OCI-LY7 (cell line): ENCODE measurements around the gene PRICKLE2. TPM values are rescaled to one million over a fixed set of nuclear protein-coding genes. Genes with fewer than 3 reads are reported as not detected.

Experiments
- BruUV-seq: library from RNA; stranded (reverse); fragments of 400-500 nt; replicated peaks from 2 replicates; lab custom pipeline; 2021; lab: Mats Ljungman, UMichigan
- CTCF ChIA-PET: fragments of 300-600 bp; sonication (Branson Sonifier 250); formaldehyde crosslinking; loops from one replicate; lab custom pipeline; 2022; ENCODE audit warnings: antibody characterized with exemption; ENCODE audit not compliant: unreplicated experiment; lab: Charles Lee
- POLR2A ChIA-PET: fragments of 300-600 bp; sonication (Branson Sonifier 250); formaldehyde crosslinking; loops from one replicate; lab custom pipeline; 2022; ENCODE audit warnings: antibody characterized with exemption; lab: Charles Lee
- DNase-seq: peaks from one replicate; pipeline ENCODE4 v3.0.0-alpha.2; 2015; ENCODE audit warnings: low spot score
- H2AFZ ChIP-seq: fragments of 200-600 bp; sonication (generic), shearing (Covaris generic); 2 replicates; pipeline ENCODE4 v1.6.1; 2014; ENCODE audit warnings: mild to moderate bottlenecking, antibody characterized with exemption, low read length, moderate library complexity
- H3K27ac ChIP-seq: fragments of 200-600 bp; sonication (generic); 2 replicates; pipeline ENCODE4 v1.5.1; 2014; ENCODE audit warnings: mixed run types, low read depth, mild to moderate bottlenecking, moderate library complexity, low read length, inconsistent platforms; ENCODE audit not compliant: poor library complexity, severe bottlenecking
- H3K36me3 ChIP-seq: fragments of 200-600 bp; sonication (generic); 2 replicates; pipeline ENCODE4 v1.6.1; 2014; ENCODE audit warnings: mild to moderate bottlenecking, antibody characterized with exemption, low read length, moderate library complexity, mixed read lengths; ENCODE audit not compliant: insufficient read depth
- H3K4me1 ChIP-seq: fragments of 200-600 bp; sonication (generic); 2 replicates; pipeline ENCODE4 v1.5.1; 2014; ENCODE audit warnings: mild to moderate bottlenecking, low read length; ENCODE audit not compliant: insufficient read depth, poor library complexity, severe bottlenecking
- H3K4me2 ChIP-seq: fragments of 200-600 bp; sonication (generic); 2 replicates; pipeline ENCODE4 v1.6.1; 2014; ENCODE audit warnings: mild to moderate bottlenecking, low read length
- H3K4me3 ChIP-seq: fragments of 200-600 bp; sonication (generic); 2 replicates; pipeline ENCODE4 v1.5.1; 2014; ENCODE audit warnings: mild to moderate bottlenecking, low read depth, low read length; ENCODE audit not compliant: poor library complexity, severe bottlenecking
- H3K79me2 ChIP-seq: fragments of 200-600 bp; sonication (generic); 2 replicates; pipeline ENCODE4 v1.6.1; 2016; ENCODE audit warnings: low read depth, mild to moderate bottlenecking, low read length, moderate library complexity, mixed read lengths; ENCODE audit not compliant: insufficient read depth
- H3K9me2 ChIP-seq: fragments of 200-600 bp; sonication (generic); 2 replicates; pipeline ENCODE4 v1.6.1; 2016; ENCODE audit warnings: mild to moderate bottlenecking, low read length, mixed read lengths; ENCODE audit not compliant: insufficient read depth
- H3K9me3 ChIP-seq: fragments of 200-600 bp; sonication (generic); 2 replicates; pipeline ENCODE4 v1.6.1; 2014; ENCODE audit warnings: mild to moderate bottlenecking, mixed run types, low read length, mixed read lengths
- H4K20me1 ChIP-seq: fragments of 200-600 bp; sonication (generic); 2 replicates; pipeline ENCODE4 v1.6.1; 2014; ENCODE audit warnings: mild to moderate bottlenecking, antibody characterized with exemption, low read length, moderate library complexity, mixed read lengths; ENCODE audit not compliant: insufficient read depth
- CTCF ChIP-seq: fragments of 200-600 bp; sonication (generic); conservative IDR thresholded peaks from 2 replicates; pipeline ENCODE4 v1.5.1; 2014; ENCODE audit warnings: mild to moderate bottlenecking, antibody characterized with exemption, low read length, moderate library complexity, mixed read lengths
- EZH2phosphoT487 ChIP-seq: fragments of 200-600 bp; sonication (generic); IDR thresholded peaks from 2 replicates; pipeline ENCODE4 v1.6.1; 2018; ENCODE audit warnings: low read depth, borderline replicate concordance, mild to moderate bottlenecking, mixed run types, antibody characterized with exemption, low read length, moderate library complexity, mixed read lengths
- intact Hi-C: fragments of 100-400 bp; cut with micrococcal nuclease; formaldehyde crosslinking; loops from one replicate; pipeline ENCODE4 v1.10.0; 2022; ENCODE audit not compliant: unreplicated experiment
- total RNA-seq, 2 experiments: library from RNA; depleted of rRNA in 1 of 2; stranded (reverse); fragments of >200 nt in 1 of 2; shearing (Covaris generic) in 1 of 2; gene quantifications; 2 replicates each; pipeline ENCODE4 v1.2.3, GENCODE V29; 2014 to 2022

The PRICKLE2 gene
- total RNA-seq, 2 experiments from 2014 or later, result 2.0 to 3.9 TPM

- H2AFZ ChIP-seq, result no peak overlapping the region
- CTCF ChIA-PET, result no interaction called here
Observed at GRCh38 chr3:64191822-64192221, 33.4 kb downstream of the PRICKLE2 start.

GRCh38 chr3:64190517-64191515, 34.5 kb downstream of the PRICKLE2 start:
- Histone ChIP-seq H3K9me2 (no peaks in the 10 kb centered on the region), H2AFZ (no peak overlapping the region), H3K79me2 (no peaks in the 10 kb centered on the region), H3K4me1 (no peaks in the 10 kb centered on the region), H3K27ac (no peak overlapping the region), H3K4me2 (no peak overlapping the region), H4K20me1 (no peaks in the 10 kb centered on the region), H3K9me3 (no peaks in the 10 kb centered on the region), H3K4me3 (no peak overlapping the region), H3K36me3 (no peaks in the 10 kb centered on the region)
- intact Hi-C loops, result no loop called here
- TF ChIP-seq EZH2phosphoT487, result no peak
- TF ChIP-seq CTCF, result no peak
- ChIA-PET POLR2A (no interaction called here), CTCF (no interaction called here)
- DNase-seq, result no peak
- BruUV-seq, result no TSS peak

More at GRCh38 chr3:64191822-64192221, 33.4 kb downstream of the PRICKLE2 start:
- H3K9me2 ChIP-seq, result no peaks in the 10 kb centered on the region
- DNase-seq, result no peak
- no peak overlapping the region for H3K4me2 ChIP-seq
- no TSS peak for BruUV-seq
- no peaks in the 10 kb centered on the region for H3K4me1 ChIP-seq
- intact Hi-C loops, result no loop called here
- H3K36me3 ChIP-seq, result no peaks in the 10 kb centered on the region
- no peak for TF ChIP-seq EZH2phosphoT487
- TF ChIP-seq CTCF, result no peak
- no peak overlapping the region for H3K27ac ChIP-seq
- no peaks in the 10 kb centered on the region for H3K9me3 ChIP-seq
- H3K4me3 ChIP-seq, result no peak overlapping the region
- POLR2A ChIA-PET, result no interaction called here
- H3K79me2 ChIP-seq, result no peaks in the 10 kb centered on the region
- no peaks in the 10 kb centered on the region for H4K20me1 ChIP-seq
